HCT116 (cell line): ENCODE data around the gene STK39. TPM values are rescaled to one million over a fixed set of nuclear protein-coding genes. Genes with fewer than 3 reads are reported as not detected.

Source experiments
- ATAC-seq: fragments of 200-7000 bp; cut with Tn5 transposase; 2 replicates; pipeline ENCODE4 v1.9.1; 2020; ENCODE audit warnings: mild to moderate bottlenecking, moderate library complexity
- BruUV-seq: library from RNA; stranded (reverse); fragments of 400-500 nt; replicated peaks from 2 replicates; lab custom pipeline; 2021; lab: Mats Ljungman, UMichigan
- CTCF ChIA-PET: fragments of 300-600 bp; sonication (Branson Sonifier 250); formaldehyde crosslinking; loops from one replicate; lab custom pipeline; 2021; ENCODE audit warnings: antibody characterized with exemption; lab: Charles Lee
- POLR2A ChIA-PET: fragments of 300-600, 350-600 bp; sonication (Branson Sonifier 250); formaldehyde crosslinking; loops from one replicate; lab custom pipeline; 2021; ENCODE audit warnings: antibody characterized with exemption; lab: Charles Lee
- RAD21 ChIA-PET, 2 experiments: fragments of 300-600 bp; sonication (Branson Sonifier 250); formaldehyde crosslinking; loops; one replicate each; lab custom pipeline; 2023; ENCODE audit warnings: low total read pairs in 2 of 2; ENCODE audit not compliant: uncharacterized antibody in 2 of 2, unreplicated experiment in 2 of 2, low non-redundant PET in 1 of 2; lab: Charles Lee
- DNase-seq: peaks from one replicate; pipeline ENCODE4 v3.0.0-alpha.2; 2010; ENCODE audit warnings: low read depth, low spot score
- H2AFZ ChIP-seq: fragments of 200-600 bp; shearing (Covaris generic), sonication (generic); 2 replicates; pipeline ENCODE4 v1.6.1; 2017; ENCODE audit warnings: low read depth, mixed run types, mixed read lengths, antibody characterized with exemption, low read length; ENCODE audit not compliant: poor library complexity, severe bottlenecking
- H3K27ac ChIP-seq: 2 replicates; pipeline ENCODE4 v1.5.1; 2012; ENCODE audit warnings: low read depth, low read length
- H3K27me3 ChIP-seq: fragments of 200-600 bp; sonication (generic); 2 replicates; pipeline ENCODE4 v1.6.1; 2016; ENCODE audit warnings: mixed run types, low read length, mixed read lengths; ENCODE audit not compliant: insufficient read depth
- H3K36me3 ChIP-seq, 2 experiments: fragments of 200-500 bp in 1 of 2; fragments of 200-600 bp in 1 of 2; sonication (Bioruptor generic) in 1 of 2; sonication (generic) in 1 of 2; 2 replicates each; pipeline versions ENCODE4 v1.5.1 to v1.6.1; 2014 to 2016; ENCODE audit warnings: low read length in 2 of 2, inconsistent platforms in 1 of 2, mixed read lengths in 1 of 2, mixed run types in 1 of 2; ENCODE audit not compliant: insufficient read depth in 2 of 2, control insufficient read depth in 1 of 2
- H3K4me1 ChIP-seq, 2 experiments: fragments of 200-600 bp in 1 of 2; sonication (generic) in 1 of 2; 2 replicates each; pipeline versions ENCODE4 v1.5.1 to v1.6.1; 2012 to 2017; ENCODE audit warnings: low read length in 2 of 2, inconsistent platforms in 1 of 2, mild to moderate bottlenecking in 1 of 2, mixed read lengths in 1 of 2, mixed run types in 1 of 2, moderate library complexity in 1 of 2; ENCODE audit not compliant: insufficient read depth in 2 of 2, control insufficient read depth in 1 of 2
- H3K4me2 ChIP-seq: fragments of 200-600 bp; sonication (generic); 2 replicates; pipeline ENCODE4 v1.6.1; 2017; ENCODE audit warnings: mixed run types, low read length, mixed read lengths
- H3K4me3 ChIP-seq, 2 experiments: fragments of 200-600 bp in 1 of 2; sonication (generic) in 1 of 2; replicated peaks in 1 of 2; 2 replicates each; pipeline ENCODE4 v1.5.1; 2011 to 2016; ENCODE audit warnings: low read length in 2 of 2, control low read depth in 1 of 2, low read depth in 1 of 2, mild to moderate bottlenecking in 1 of 2, mixed read lengths in 1 of 2, mixed run types in 1 of 2
- H3K79me2 ChIP-seq: fragments of 200-600 bp; sonication (generic); 2 replicates; pipeline ENCODE4 v1.6.1; 2017; ENCODE audit warnings: mild to moderate bottlenecking, mixed run types, low read length, moderate library complexity, mixed read lengths; ENCODE audit not compliant: insufficient read depth
- H3K9ac ChIP-seq: fragments of 200-600 bp; sonication (generic); 2 replicates; pipeline ENCODE4 v1.6.1; 2016; ENCODE audit warnings: low read length, mixed read lengths
- H3K9me2 ChIP-seq: fragments of 200-600 bp; sonication (generic), shearing (Covaris generic); 2 replicates; pipeline ENCODE4 v1.6.1; 2017; ENCODE audit warnings: mixed run types, mild to moderate bottlenecking, moderate library complexity; ENCODE audit not compliant: insufficient read depth
- H3K9me3 ChIP-seq, 2 experiments: fragments of 200-500 bp in 1 of 2; fragments of 200-600 bp in 1 of 2; sonication (Bioruptor generic) in 1 of 2; sonication (generic) in 1 of 2; 2 replicates each; pipeline ENCODE4 v1.6.1; 2014 to 2017; ENCODE audit warnings: low read length in 2 of 2, mixed read lengths in 2 of 2, inconsistent platforms in 1 of 2, low read depth in 1 of 2, mild to moderate bottlenecking in 1 of 2, mixed run types in 1 of 2, moderate library complexity in 1 of 2; ENCODE audit not compliant: control insufficient read depth in 1 of 2, insufficient read depth in 1 of 2
- H4K20me1 ChIP-seq: fragments of 200-600 bp; sonication (generic), shearing (Covaris generic); 2 replicates; pipeline ENCODE4 v1.6.1; 2017; ENCODE audit warnings: mixed run types, mild to moderate bottlenecking, moderate library complexity; ENCODE audit not compliant: insufficient read depth
- ATF3 ChIP-seq: IDR thresholded peaks from 2 replicates; pipeline ENCODE4 v1.6.1; 2012
- CBX3 ChIP-seq: IDR thresholded peaks from 2 replicates; pipeline ENCODE4 v1.6.1; 2012; ENCODE audit warnings: low read depth
- CEBPB ChIP-seq: IDR thresholded peaks from 2 replicates; pipeline ENCODE4 v1.6.1; 2012; ENCODE audit warnings: low read depth
- ELF1 ChIP-seq: IDR thresholded peaks from 2 replicates; pipeline ENCODE4 v1.6.1; 2012; ENCODE audit warnings: low read depth, borderline replicate concordance
- EZH2 ChIP-seq: fragments of 200-600 bp; sonication (generic); IDR thresholded peaks from 2 replicates; pipeline ENCODE4 v1.6.1; 2017; ENCODE audit warnings: antibody characterized with exemption, mixed run types
- EZH2phosphoT487 ChIP-seq: fragments of 200-600 bp; IDR thresholded peaks from 2 replicates; pipeline ENCODE4 v1.6.1; 2018; ENCODE audit warnings: antibody characterized with exemption, borderline replicate concordance
- FOSL1 ChIP-seq: IDR thresholded peaks from 2 replicates; pipeline ENCODE4 v1.6.1; 2012; ENCODE audit warnings: low read depth
- JUND ChIP-seq: IDR thresholded peaks from 2 replicates; pipeline ENCODE4 v1.6.1; 2012
- MAX ChIP-seq: IDR thresholded peaks from 2 replicates; pipeline ENCODE4 v1.6.1; 2012
- POLR2AphosphoS5 ChIP-seq: IDR thresholded peaks from 2 replicates; pipeline ENCODE4 v1.6.1; 2011; ENCODE audit warnings: mild to moderate bottlenecking, low read depth, low read length, moderate library complexity
- RAD21 ChIP-seq: IDR thresholded peaks from 2 replicates; pipeline ENCODE4 v1.6.1; 2012; ENCODE audit warnings: low read depth, mild to moderate bottlenecking
- SP1 ChIP-seq: IDR thresholded peaks from 2 replicates; pipeline ENCODE4 v1.6.1; 2012; ENCODE audit warnings: low read depth
- SRF ChIP-seq: IDR thresholded peaks from 2 replicates; pipeline ENCODE4 v1.6.1; 2012; ENCODE audit warnings: low read depth
- TCF7L2 ChIP-seq: IDR thresholded peaks from 2 replicates; pipeline ENCODE4 v1.7.0; 2011; ENCODE audit warnings: borderline replicate concordance, inconsistent platforms; ENCODE audit not compliant: insufficient read depth, insufficient read length; ENCODE audit errors: extremely low read depth
- YY1 ChIP-seq: IDR thresholded peaks from 2 replicates; pipeline ENCODE4 v1.6.1; 2011; ENCODE audit warnings: low read length, low read depth, moderate library complexity, mild to moderate bottlenecking; ENCODE audit not compliant: insufficient replicate concordance; ENCODE audit errors: extremely low read depth
- ZFX ChIP-seq: fragments of 450-650 bp; IDR thresholded peaks from 2 replicates; pipeline ENCODE4 v1.6.1; 2017
- ZNF274 ChIP-seq: fragments of 200-500 bp; sonication (Bioruptor generic); IDR thresholded peaks from 2 replicates; pipeline ENCODE4 v1.6.1; 2014; ENCODE audit warnings: mild to moderate bottlenecking, low read depth, low read length, inconsistent platforms
- intact Hi-C: fragments of 100-400 bp; cut with micrococcal nuclease; formaldehyde crosslinking; loops from 2 replicates; pipeline ENCODE4 v1.10.0; 2022
- total RNA-seq: library from RNA; stranded (reverse); gene quantifications from one replicate; pipeline ENCODE4 v1.2.1, GENCODE V29; 2021; ENCODE audit not compliant: unreplicated experiment
- TF ChIP-seq, protein P1 (sequence below): IDR thresholded peaks from 2 replicates; pipeline ENCODE4 v1.6.1; 2011; ENCODE audit warnings: mild to moderate bottlenecking, low read length, moderate library complexity; ENCODE audit not compliant: insufficient replicate concordance; ENCODE audit errors: extremely low read depth
- TF ChIP-seq, protein P2 (sequence below): IDR thresholded peaks from 2 replicates; pipeline ENCODE4 v1.6.1; 2012; ENCODE audit warnings: low read depth

Gene STK39
- total RNA-seq, 1 experiment from 2014 or later = 118 TPM

DNA sequence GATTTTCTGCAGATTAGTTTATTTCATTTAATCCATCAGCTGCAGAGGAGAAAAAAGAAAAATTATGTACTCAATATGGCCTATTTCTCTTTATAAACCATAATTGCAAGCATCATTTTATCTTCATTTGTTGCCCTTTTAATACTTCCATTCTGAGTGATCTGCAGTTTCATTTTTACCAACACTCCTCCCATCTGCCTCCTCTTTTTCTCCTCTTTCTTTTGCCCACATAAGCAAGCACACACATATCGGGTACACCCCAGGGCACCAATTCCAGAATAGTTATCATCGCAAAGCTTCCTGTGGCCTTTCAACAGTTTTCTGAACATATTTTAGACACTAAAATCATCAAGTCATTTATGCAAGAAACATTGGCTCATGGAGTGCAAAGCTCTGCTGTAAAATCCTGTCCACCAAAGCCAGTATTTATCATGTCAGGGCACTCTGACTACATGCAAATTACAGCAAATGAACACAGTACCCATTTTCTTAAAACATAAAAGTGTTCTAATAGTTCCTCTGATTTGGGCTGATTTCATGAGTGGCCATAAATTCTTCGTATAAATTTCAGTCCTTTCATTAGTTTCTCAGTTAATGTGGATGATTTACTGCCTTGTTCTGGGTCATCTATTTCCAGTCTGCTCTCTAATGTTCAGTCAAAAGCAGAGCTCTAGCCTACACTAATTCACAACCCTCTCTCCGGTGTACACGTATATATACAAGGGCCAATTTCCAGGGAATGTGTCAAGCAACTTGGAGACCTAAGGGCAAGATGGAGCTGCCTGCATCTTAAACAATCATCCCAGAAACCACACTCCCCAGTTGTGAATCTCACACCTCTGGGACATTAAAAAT, 281.3 kb downstream of the STK39 start:
- Histone ChIP-seq H2AFZ (no peak overlapping the region), H3K27ac (no peak overlapping the region)
- no peak for TF ChIP-seq RAD21
- no peak for TF ChIP-seq JUND
- TF ChIP-seq TCF7L2 = no peak
- TF ChIP-seq, protein P1, sequence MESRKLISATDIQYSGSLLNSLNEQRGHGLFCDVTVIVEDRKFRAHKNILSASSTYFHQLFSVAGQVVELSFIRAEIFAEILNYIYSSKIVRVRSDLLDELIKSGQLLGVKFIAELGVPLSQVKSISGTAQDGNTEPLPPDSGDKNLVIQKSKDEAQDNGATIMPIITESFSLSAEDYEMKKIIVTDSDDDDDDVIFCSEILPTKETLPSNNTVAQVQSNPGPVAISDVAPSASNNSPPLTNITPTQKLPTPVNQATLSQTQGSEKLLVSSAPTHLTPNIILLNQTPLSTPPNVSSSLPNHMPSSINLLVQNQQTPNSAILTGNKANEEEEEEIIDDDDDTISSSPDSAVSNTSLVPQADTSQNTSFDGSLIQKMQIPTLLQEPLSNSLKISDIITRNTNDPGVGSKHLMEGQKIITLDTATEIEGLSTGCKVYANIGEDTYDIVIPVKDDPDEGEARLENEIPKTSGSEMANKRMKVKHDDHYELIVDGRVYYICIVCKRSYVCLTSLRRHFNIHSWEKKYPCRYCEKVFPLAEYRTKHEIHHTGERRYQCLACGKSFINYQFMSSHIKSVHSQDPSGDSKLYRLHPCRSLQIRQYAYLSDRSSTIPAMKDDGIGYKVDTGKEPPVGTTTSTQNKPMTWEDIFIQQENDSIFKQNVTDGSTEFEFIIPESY = no peak
- TF ChIP-seq ATF3 = no peak
- TF ChIP-seq MAX = no peak
- no peak for TF ChIP-seq EZH2phosphoT487
- no peak for TF ChIP-seq FOSL1
- TF ChIP-seq CEBPB = no peak
- TF ChIP-seq CBX3 = no peak
- TF ChIP-seq, protein P2, sequence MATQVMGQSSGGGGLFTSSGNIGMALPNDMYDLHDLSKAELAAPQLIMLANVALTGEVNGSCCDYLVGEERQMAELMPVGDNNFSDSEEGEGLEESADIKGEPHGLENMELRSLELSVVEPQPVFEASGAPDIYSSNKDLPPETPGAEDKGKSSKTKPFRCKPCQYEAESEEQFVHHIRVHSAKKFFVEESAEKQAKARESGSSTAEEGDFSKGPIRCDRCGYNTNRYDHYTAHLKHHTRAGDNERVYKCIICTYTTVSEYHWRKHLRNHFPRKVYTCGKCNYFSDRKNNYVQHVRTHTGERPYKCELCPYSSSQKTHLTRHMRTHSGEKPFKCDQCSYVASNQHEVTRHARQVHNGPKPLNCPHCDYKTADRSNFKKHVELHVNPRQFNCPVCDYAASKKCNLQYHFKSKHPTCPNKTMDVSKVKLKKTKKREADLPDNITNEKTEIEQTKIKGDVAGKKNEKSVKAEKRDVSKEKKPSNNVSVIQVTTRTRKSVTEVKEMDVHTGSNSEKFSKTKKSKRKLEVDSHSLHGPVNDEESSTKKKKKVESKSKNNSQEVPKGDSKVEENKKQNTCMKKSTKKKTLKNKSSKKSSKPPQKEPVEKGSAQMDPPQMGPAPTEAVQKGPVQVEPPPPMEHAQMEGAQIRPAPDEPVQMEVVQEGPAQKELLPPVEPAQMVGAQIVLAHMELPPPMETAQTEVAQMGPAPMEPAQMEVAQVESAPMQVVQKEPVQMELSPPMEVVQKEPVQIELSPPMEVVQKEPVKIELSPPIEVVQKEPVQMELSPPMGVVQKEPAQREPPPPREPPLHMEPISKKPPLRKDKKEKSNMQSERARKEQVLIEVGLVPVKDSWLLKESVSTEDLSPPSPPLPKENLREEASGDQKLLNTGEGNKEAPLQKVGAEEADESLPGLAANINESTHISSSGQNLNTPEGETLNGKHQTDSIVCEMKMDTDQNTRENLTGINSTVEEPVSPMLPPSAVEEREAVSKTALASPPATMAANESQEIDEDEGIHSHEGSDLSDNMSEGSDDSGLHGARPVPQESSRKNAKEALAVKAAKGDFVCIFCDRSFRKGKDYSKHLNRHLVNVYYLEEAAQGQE = no peak
- TF ChIP-seq SP1 = no peak
- TF ChIP-seq EZH2 = no peak
- TF ChIP-seq ZFX = no peak
- no peak for TF ChIP-seq ZNF274
- no peak for TF ChIP-seq YY1
- no peak for TF ChIP-seq POLR2AphosphoS5
- no peak for TF ChIP-seq SRF
- TF ChIP-seq ELF1 = no peak
- TF ChIP-seq, all 23 proteins: peak for 0
- Histone ChIP-seq H3K36me3 (peaks cover 0 to 15% of the 10 kb centered on the region in 2 experiments; a peak in 2 of 4 replicates), H3K27me3 (no peaks in the 10 kb centered on the region), H3K9ac (no peak overlapping the region), H3K79me2 (no peaks in the 10 kb centered on the region; the same call in 1 of the 2 replicates), H3K9me3 (no peaks in the 10 kb centered on the region), H3K4me3 (no peak overlapping the region), H3K4me2 (no peak overlapping the region), H4K20me1 (no peaks in the 10 kb centered on the region; the same call in 1 of the 2 replicates), H3K9me2 (no peaks in the 10 kb centered on the region), H3K4me1 (no peaks in the 10 kb centered on the region)
- ATAC-seq (no peak), DNase-seq (no peak)
- ChIA-PET RAD21 (no interaction called here), CTCF (interaction anchor here (0.8 to 1.4 kb wide), 2 partner anchors 151 to 154 kb away, joined by 3 read pairs; no protein-coding TSS in a partner anchor), POLR2A (no interaction called here)
- intact Hi-C loops = loop anchor here (1.0 kb wide), 1 partner anchor 152 kb away; no protein-coding TSS in a partner anchor
- BruUV-seq = no TSS peak
